Measurements from ENCODE around the gene PLCXD3.
A peak's percentile ranks its signal among the peaks of the same experiment; 100 is the strongest.

PLCXD3 gene

DNA sequence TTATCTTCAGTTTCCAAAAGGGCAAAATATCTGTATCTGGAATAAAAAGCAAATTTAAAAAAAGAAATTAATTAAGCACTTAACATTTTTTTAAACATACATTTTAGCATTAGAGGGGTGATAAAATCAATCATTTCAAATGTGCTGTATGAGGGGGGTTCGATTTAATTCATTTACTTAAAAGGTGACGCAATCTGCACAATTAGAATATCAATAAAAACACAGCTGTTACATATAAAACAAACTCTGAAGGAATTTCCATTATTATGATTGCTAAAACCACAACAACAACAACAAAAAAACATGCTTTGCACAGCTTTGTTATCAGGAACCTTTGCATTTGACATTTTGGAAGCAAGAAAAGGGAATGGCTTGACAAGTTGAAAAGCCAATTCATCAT, 225.5 kb downstream of the PLCXD3 start:
- no peaks in the 10 kb centered on the region for H3K27me3 ChIP-seq (ENCODE audit: low read depth, low read length)
- no peaks in the 10 kb centered on the region for H4K20me1 ChIP-seq (ENCODE audit: insufficient read depth, low read length)
- H2AFZ ChIP-seq (ENCODE audit: low read depth, low read length), result no peak overlapping the region
- H3K4me1 ChIP-seq (ENCODE audit: low read length), result peaks cover 13% of the 10 kb centered on the region; the same call in 1 of the 2 replicates
- H3K79me2 ChIP-seq (ENCODE audit: low read length), result no peaks in the 10 kb centered on the region
- H3K9me3 ChIP-seq (ENCODE audit: insufficient read depth, low read length), result no peaks in the 10 kb centered on the region
- no peak overlapping the region for H3K4me2 ChIP-seq (ENCODE audit: low read length)
- no peak overlapping the region for H3K4me3 ChIP-seq (ENCODE audit: low read length)
- H3K36me3 ChIP-seq (replicated peaks; ENCODE audit: low read depth, low read length), result no peaks in the 10 kb centered on the region
- TF ChIP-seq EZH2phosphoT487 (IDR thresholded peaks at IDR 0.05; ENCODE audit: low read depth), result no peak
- TF ChIP-seq, protein P1, sequence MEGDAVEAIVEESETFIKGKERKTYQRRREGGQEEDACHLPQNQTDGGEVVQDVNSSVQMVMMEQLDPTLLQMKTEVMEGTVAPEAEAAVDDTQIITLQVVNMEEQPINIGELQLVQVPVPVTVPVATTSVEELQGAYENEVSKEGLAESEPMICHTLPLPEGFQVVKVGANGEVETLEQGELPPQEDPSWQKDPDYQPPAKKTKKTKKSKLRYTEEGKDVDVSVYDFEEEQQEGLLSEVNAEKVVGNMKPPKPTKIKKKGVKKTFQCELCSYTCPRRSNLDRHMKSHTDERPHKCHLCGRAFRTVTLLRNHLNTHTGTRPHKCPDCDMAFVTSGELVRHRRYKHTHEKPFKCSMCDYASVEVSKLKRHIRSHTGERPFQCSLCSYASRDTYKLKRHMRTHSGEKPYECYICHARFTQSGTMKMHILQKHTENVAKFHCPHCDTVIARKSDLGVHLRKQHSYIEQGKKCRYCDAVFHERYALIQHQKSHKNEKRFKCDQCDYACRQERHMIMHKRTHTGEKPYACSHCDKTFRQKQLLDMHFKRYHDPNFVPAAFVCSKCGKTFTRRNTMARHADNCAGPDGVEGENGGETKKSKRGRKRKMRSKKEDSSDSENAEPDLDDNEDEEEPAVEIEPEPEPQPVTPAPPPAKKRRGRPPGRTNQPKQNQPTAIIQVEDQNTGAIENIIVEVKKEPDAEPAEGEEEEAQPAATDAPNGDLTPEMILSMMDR (IDR thresholded peaks at IDR 0.05; ENCODE audit: low read depth, low read length), result no peak
- H3K27ac ChIP-seq (ENCODE audit: low read length), result no peak overlapping the region
- H3K9ac ChIP-seq (ENCODE audit: low read length), result no peak overlapping the region

DNA sequence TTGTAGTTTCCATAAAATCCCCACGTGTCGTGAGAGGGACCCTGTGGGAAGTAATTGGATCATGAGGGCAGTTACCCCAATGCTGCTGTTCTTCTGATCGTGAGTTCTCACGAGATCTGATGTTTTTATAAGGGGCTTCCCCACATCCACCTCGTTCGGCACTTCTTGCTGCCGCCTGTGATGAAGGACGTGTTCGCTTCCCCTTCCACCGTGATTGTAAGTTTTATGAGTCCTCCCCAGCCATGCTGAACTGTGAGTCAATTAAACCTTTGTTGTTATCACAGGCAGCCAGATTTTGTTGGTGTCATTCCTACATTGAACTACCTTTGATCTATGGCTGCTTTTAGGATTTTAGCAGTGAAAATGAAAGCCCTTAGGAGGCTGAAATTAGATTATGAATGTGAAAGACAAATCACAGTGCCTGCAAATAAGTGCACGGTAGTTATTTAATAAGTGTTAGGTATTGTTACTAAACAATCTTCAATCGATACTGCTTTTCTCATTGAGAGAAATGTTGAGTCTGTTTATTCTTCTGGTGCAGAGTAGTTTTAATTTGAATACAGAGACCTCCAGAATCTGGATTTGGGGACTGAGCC, 229.1 kb downstream of the PLCXD3 start:
- Histone ChIP-seq H4K20me1 (ENCODE audit: insufficient read depth, low read length) (no peaks in the 10 kb centered on the region), H3K36me3 (replicated peaks; ENCODE audit: low read depth, low read length) (no peaks in the 10 kb centered on the region), H2AFZ (ENCODE audit: low read depth, low read length) (peak overlapping the region; percentile 75), H3K27ac (ENCODE audit: low read length) (no peak overlapping the region; the same call in 1 of the 2 replicates), H3K4me1 (ENCODE audit: low read length) (peaks cover 46% of the 10 kb centered on the region), H3K27me3 (ENCODE audit: low read depth, low read length) (no peaks in the 10 kb centered on the region), H3K4me3 (ENCODE audit: low read length) (peak overlapping the region; percentile 78), H3K9ac (ENCODE audit: low read length) (peak overlapping the region; percentile 52), H3K79me2 (ENCODE audit: low read length) (no peaks in the 10 kb centered on the region), H3K4me2 (ENCODE audit: low read length) (peak overlapping the region; percentile 85), H3K9me3 (ENCODE audit: insufficient read depth, low read length) (no peaks in the 10 kb centered on the region)
- TF ChIP-seq, protein P1 (IDR thresholded peaks at IDR 0.05; ENCODE audit: low read depth, low read length), result no peak
- no peak for TF ChIP-seq EZH2phosphoT487 (IDR thresholded peaks at IDR 0.05; ENCODE audit: low read depth)

DNA sequence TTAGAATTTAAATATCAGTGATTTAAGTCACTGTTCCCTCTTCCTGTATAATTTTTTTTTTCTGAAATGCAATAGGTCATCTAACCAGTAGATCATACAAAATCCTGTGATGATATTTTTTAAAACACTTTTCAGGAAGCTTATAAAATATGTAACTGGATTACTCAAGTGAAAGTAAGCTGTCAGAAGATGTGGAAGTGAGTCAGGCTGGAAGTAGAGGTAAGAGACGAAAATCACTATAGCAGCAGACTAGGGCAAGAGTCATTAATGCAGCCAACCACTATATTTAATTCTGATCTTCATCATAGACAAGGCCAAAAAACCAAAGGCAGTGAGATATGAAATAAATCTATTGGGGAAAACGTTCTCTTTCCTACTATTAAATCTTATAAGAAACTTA, 231.4 kb downstream of the PLCXD3 start:
- Histone ChIP-seq H2AFZ (ENCODE audit: low read depth, low read length) (no peak overlapping the region), H3K4me3 (ENCODE audit: low read length) (no peak overlapping the region), H3K27me3 (ENCODE audit: low read depth, low read length) (peaks cover 14% of the 10 kb centered on the region; the same call in 1 of the 2 replicates), H4K20me1 (ENCODE audit: insufficient read depth, low read length) (no peaks in the 10 kb centered on the region), H3K9me3 (ENCODE audit: insufficient read depth, low read length) (no peaks in the 10 kb centered on the region), H3K4me2 (ENCODE audit: low read length) (peak overlapping the region; percentile 53), H3K36me3 (replicated peaks; ENCODE audit: low read depth, low read length) (no peaks in the 10 kb centered on the region), H3K4me1 (ENCODE audit: low read length) (peaks cover 59% of the 10 kb centered on the region), H3K27ac (ENCODE audit: low read length) (no peak overlapping the region), H3K79me2 (ENCODE audit: low read length) (no peaks in the 10 kb centered on the region), H3K9ac (ENCODE audit: low read length) (no peak overlapping the region)
- no peak for TF ChIP-seq EZH2phosphoT487 (IDR thresholded peaks at IDR 0.05; ENCODE audit: low read depth)
- TF ChIP-seq, protein P1 (IDR thresholded peaks at IDR 0.05; ENCODE audit: low read depth, low read length), result no peak

DNA sequence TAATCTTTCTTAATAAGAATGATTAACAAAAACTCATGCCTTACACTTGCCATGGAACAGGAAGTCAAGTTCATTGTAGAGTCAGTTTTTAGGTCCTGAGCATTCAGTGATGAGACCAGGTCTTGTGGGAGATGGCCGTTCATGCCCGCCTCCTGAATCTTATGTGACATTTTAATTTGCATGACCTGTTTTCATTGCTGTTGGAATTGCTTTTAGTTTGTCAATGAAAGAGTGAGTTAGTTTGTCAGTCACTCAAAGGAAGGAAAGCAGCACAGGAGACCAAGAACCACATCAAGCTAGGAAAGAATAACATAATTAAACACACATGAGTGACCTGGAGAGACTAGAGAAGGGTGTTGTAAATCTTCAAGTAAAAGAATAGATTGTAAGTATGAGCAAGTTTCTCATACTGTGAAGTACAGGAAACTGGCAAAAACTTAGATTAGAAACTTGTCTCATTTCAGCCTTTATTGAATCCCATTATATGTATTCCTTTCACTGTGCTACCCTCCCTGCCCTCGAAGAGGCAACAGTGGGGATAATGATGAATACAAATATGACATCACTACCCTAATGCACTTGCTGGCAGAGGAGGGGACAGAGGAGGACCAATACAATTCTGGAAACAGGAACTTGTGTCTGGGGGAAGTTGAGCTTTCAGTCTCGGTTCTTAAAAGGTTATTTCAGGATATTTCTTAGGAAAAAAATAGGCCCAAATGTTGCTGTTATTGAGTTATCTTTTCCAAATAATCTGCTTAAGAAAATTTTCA, 232.7 kb downstream of the PLCXD3 start:
- no peak overlapping the region for H3K9ac ChIP-seq (ENCODE audit: low read length)
- H3K36me3 ChIP-seq (replicated peaks; ENCODE audit: low read depth, low read length), result no peaks in the 10 kb centered on the region
- H3K4me1 ChIP-seq (ENCODE audit: low read length), result peaks cover 59% of the 10 kb centered on the region
- peak overlapping the region; percentile 53 for H3K4me2 ChIP-seq (ENCODE audit: low read length)
- H3K27ac ChIP-seq (ENCODE audit: low read length), result peak overlapping the region; percentile 33; the same call in 1 of the 2 replicates
- H3K79me2 ChIP-seq (ENCODE audit: low read length), result no peaks in the 10 kb centered on the region
- no peaks in the 10 kb centered on the region for H4K20me1 ChIP-seq (ENCODE audit: insufficient read depth, low read length)
- H3K9me3 ChIP-seq (ENCODE audit: insufficient read depth, low read length), result no peaks in the 10 kb centered on the region
- H3K27me3 ChIP-seq (ENCODE audit: low read depth, low read length), result peaks cover 16% of the 10 kb centered on the region; the same call in 1 of the 2 replicates
- TF ChIP-seq, protein P1 (IDR thresholded peaks at IDR 0.05; ENCODE audit: low read depth, low read length), result no peak
- TF ChIP-seq EZH2phosphoT487 (IDR thresholded peaks at IDR 0.05; ENCODE audit: low read depth), result no peak
- no peak overlapping the region for H2AFZ ChIP-seq (ENCODE audit: low read depth, low read length)
- 0 out of 2 replicates have a peak overlapping the region, but pooled peaks have one; percentile 14 for H3K4me3 ChIP-seq (ENCODE audit: low read length)
